HG02870 (cell line): Measurements from ENCODE around the gene ATL3.
"Not testable (repeated sequence)": the region's sequence is repeated elsewhere in the genome, so short reads cannot be mapped to it uniquely, and the experiment has no call there.

Source experiments
- ATAC-seq: cut with Tn5 transposase; IDR thresholded peaks from one replicate; pipeline ENCODE4 v1.9.1; 2021; ENCODE audit warnings: mild to moderate bottlenecking, moderate library complexity; ENCODE audit not compliant: unreplicated experiment

The ATL3 gene

GRCh38 chr11:63681321-63682065 lies 10.3 kb upstream of the ATL3 start, which contains the start of gene RTN3:
TSS of gene RTN3 (plus strand) at chr11:63681500. CDS start at chr11:63681637, 137 bp downstream.
- ATAC-seq = peak; percentile 79

GRCh38 chr11:63680834-63681320 lies 9.7 kb upstream of the ATL3 start:
- no peak for ATAC-seq

- no peak for ATAC-seq
These were observed 2.4 kb upstream of the ATL3 start for GRCh38 chr11:63673579-63673978.

- ATAC-seq = no peak
These were observed 1.9 kb upstream of the ATL3 start for GRCh38 chr11:63672936-63673539.

- no peak for ATAC-seq
These were observed 934 bp upstream of the ATL3 start for GRCh38 chr11:63672156-63672463.

- peak; percentile 6 for ATAC-seq
These were observed 499 bp downstream of the ATL3 start for GRCh38 chr11:63670433-63671321.

GRCh38 chr11:63670096-63670432 lies 1.1 kb downstream of the ATL3 start:
- ATAC-seq = no peak

- no peak for ATAC-seq
These were observed 3.0 kb downstream of the ATL3 start for GRCh38 chr11:63667995-63668795.

- ATAC-seq = no peak
These were observed 4.3 kb downstream of the ATL3 start for GRCh38 chr11:63666874-63667273.

GRCh38 chr11:63663809-63664208 lies 7.4 kb downstream of the ATL3 start:
- no peak for ATAC-seq

- ATAC-seq = no peak
These were observed 10.2 kb downstream of the ATL3 start for GRCh38 chr11:63660972-63661371.

- no peak for ATAC-seq
These were observed 18.5 kb downstream of the ATL3 start for GRCh38 chr11:63652671-63653070.

GRCh38 chr11:63643205-63643604 lies 28.0 kb downstream of the ATL3 start:
- no peak for ATAC-seq

GRCh38 chr11:63641727-63642126 lies 29.4 kb downstream of the ATL3 start:
- no peak for ATAC-seq

- ATAC-seq = no peak
These were observed 31.9 kb downstream of the ATL3 start for GRCh38 chr11:63639199-63639832.

GRCh38 chr11:63638436-63638835 lies 32.7 kb downstream of the ATL3 start:
- not testable (repeated sequence) for ATAC-seq

- ATAC-seq = no peak
These were observed 35.3 kb downstream of the ATL3 start for GRCh38 chr11:63635762-63636465.

- ATAC-seq = no peak
These were observed 41.8 kb downstream of the ATL3 start for GRCh38 chr11:63629426-63629825.

GRCh38 chr11:63623513-63624140 lies 47.5 kb downstream of the ATL3 start:
- ATAC-seq = no peak
